Neural progenitor cell (in vitro differentiated cells): ENCODE measurements around the gene CD48. TPM values are rescaled to one million over a fixed set of nuclear protein-coding genes. Genes with fewer than 3 reads are reported as not detected.

Experiments used
- DNase-seq: peaks from one replicate; pipeline ENCODE4 v3.0.0-alpha.2; 2016; ENCODE audit warnings: low spot score
- H2AFZ ChIP-seq: fragments of 200-600 bp; sonication (generic); replicated peaks from 2 replicates; pipeline ENCODE4 v1.6.1; 2016; ENCODE audit warnings: antibody characterized with exemption
- H3F3A ChIP-seq: fragments of 200-600 bp; sonication (generic); 2 replicates; pipeline ENCODE4 v1.6.1; 2016; ENCODE audit warnings: antibody characterized with exemption, low read depth
- H3K27ac ChIP-seq: fragments of 200-600 bp; sonication (generic); 2 replicates; pipeline ENCODE4 v1.5.1; 2016; ENCODE audit warnings: mild to moderate bottlenecking
- H3K27me3 ChIP-seq: fragments of 200-600 bp; sonication (generic); 2 replicates; pipeline ENCODE4 v1.6.1; 2016; ENCODE audit warnings: mild to moderate bottlenecking, moderate library complexity
- H3K36me3 ChIP-seq: fragments of 200-600 bp; sonication (generic); 2 replicates; pipeline ENCODE4 v1.5.1; 2016
- H3K4me1 ChIP-seq: fragments of 200-600 bp; sonication (generic); 2 replicates; pipeline ENCODE4 v1.6.1; 2016; ENCODE audit warnings: mixed run types
- H3K4me2 ChIP-seq: fragments of 200-600 bp; sonication (generic); 2 replicates; pipeline ENCODE4 v1.6.1; 2016
- H3K4me3 ChIP-seq: fragments of 200-600 bp; sonication (generic); 2 replicates; pipeline ENCODE4 v1.5.1; 2016
- H3K79me2 ChIP-seq: fragments of 200-600 bp; sonication (generic); 2 replicates; pipeline ENCODE4 v1.6.1; 2016; ENCODE audit warnings: low read depth
- H3K9ac ChIP-seq: fragments of 200-600 bp; sonication (generic); 2 replicates; pipeline ENCODE4 v1.6.1; 2016
- H3K9me3 ChIP-seq: fragments of 200-600 bp; sonication (generic); 2 replicates; pipeline ENCODE4 v1.5.1; 2016; ENCODE audit warnings: low read depth
- H4K20me1 ChIP-seq: fragments of 200-600 bp; sonication (generic); 2 replicates; pipeline ENCODE4 v1.6.1; 2016; ENCODE audit warnings: low read depth
- H3K27ac Mint-ChIP-seq: 3 replicates; pipeline ENCODE4 v1.8.0; 2021; ENCODE audit warnings: mixed read lengths
- H3K27me3 Mint-ChIP-seq: 2 replicates; pipeline ENCODE4 v1.8.0; 2022; ENCODE audit warnings: low read depth, mild to moderate bottlenecking, inconsistent platforms, moderate library complexity, mixed read lengths; ENCODE audit not compliant: insufficient read depth
- H3K36me3 Mint-ChIP-seq: 3 replicates; pipeline ENCODE4 v1.8.0; 2021; ENCODE audit warnings: mixed read lengths
- H3K4me1 Mint-ChIP-seq: 3 replicates; pipeline ENCODE4 v1.8.0; 2021; ENCODE audit warnings: mixed read lengths
- H3K4me3 Mint-ChIP-seq: 3 replicates; pipeline ENCODE4 v1.8.0; 2021; ENCODE audit warnings: mild to moderate bottlenecking, moderate library complexity, mixed read lengths
- H3K9me3 Mint-ChIP-seq: 3 replicates; pipeline ENCODE4 v1.8.0; 2020; ENCODE audit warnings: mixed read lengths
- EZH2 ChIP-seq: fragments of 200-600 bp; sonication (generic); IDR thresholded peaks from 2 replicates; pipeline ENCODE4 v1.6.1; 2017; ENCODE audit warnings: antibody characterized with exemption, mild to moderate bottlenecking, moderate library complexity
- EZH2phosphoT487 ChIP-seq: fragments of 200-600 bp; sonication (generic); IDR thresholded peaks from 2 replicates; pipeline ENCODE4 v1.6.1; 2017; ENCODE audit warnings: antibody characterized with exemption
- total RNA-seq: library from RNA; depleted of rRNA; stranded (reverse); fragments of >200 nt; gene quantifications from 2 replicates; pipeline ENCODE4 v1.2.3, GENCODE V29; 2015; ENCODE audit warnings: low replicate concordance
- TF ChIP-seq, protein P1 (sequence below): fragments of 200-600 bp; sonication (generic); IDR thresholded peaks from 2 replicates; pipeline ENCODE4 v1.5.1; 2017; ENCODE audit warnings: antibody characterized with exemption, mild to moderate bottlenecking

Gene CD48
- total RNA-seq, 1 donor from 2014 or later, result not detected

- H2AFZ ChIP-seq, result no peak overlapping the region
- TF ChIP-seq, protein P1, sequence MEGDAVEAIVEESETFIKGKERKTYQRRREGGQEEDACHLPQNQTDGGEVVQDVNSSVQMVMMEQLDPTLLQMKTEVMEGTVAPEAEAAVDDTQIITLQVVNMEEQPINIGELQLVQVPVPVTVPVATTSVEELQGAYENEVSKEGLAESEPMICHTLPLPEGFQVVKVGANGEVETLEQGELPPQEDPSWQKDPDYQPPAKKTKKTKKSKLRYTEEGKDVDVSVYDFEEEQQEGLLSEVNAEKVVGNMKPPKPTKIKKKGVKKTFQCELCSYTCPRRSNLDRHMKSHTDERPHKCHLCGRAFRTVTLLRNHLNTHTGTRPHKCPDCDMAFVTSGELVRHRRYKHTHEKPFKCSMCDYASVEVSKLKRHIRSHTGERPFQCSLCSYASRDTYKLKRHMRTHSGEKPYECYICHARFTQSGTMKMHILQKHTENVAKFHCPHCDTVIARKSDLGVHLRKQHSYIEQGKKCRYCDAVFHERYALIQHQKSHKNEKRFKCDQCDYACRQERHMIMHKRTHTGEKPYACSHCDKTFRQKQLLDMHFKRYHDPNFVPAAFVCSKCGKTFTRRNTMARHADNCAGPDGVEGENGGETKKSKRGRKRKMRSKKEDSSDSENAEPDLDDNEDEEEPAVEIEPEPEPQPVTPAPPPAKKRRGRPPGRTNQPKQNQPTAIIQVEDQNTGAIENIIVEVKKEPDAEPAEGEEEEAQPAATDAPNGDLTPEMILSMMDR, result no peak
- TF ChIP-seq EZH2phosphoT487 (no peak), EZH2 (no peak)
- H3K4me1 Mint-ChIP-seq, result peaks cover 3% of the 10 kb centered on the region
- H3K36me3 ChIP-seq, result no peaks in the 10 kb centered on the region
- no peak overlapping the region for H3K4me2 ChIP-seq
- no peaks in the 10 kb centered on the region for H4K20me1 ChIP-seq
- H3K27ac Mint-ChIP-seq, result no peak overlapping the region
- no peak overlapping the region for H3K4me3 Mint-ChIP-seq
- no peaks in the 10 kb centered on the region for H3F3A ChIP-seq
- no peaks in the 10 kb centered on the region for H3K9me3 Mint-ChIP-seq
- DNase-seq, result no peak
- H3K4me3 ChIP-seq, result no peak overlapping the region
- H3K27me3 Mint-ChIP-seq, result peaks cover 2% of the 10 kb centered on the region
- no peaks in the 10 kb centered on the region for H3K36me3 Mint-ChIP-seq
- H3K27ac ChIP-seq, result no peak overlapping the region
- H3K9me3 ChIP-seq, result no peaks in the 10 kb centered on the region
- H3K79me2 ChIP-seq, result no peaks in the 10 kb centered on the region
- H3K9ac ChIP-seq, result no peak overlapping the region
- H3K4me1 ChIP-seq, result no peaks in the 10 kb centered on the region
- H3K27me3 ChIP-seq, result no peaks in the 10 kb centered on the region
These were observed 79.5 kb downstream of the CD48 start for GRCh38 chr1:160631983-160632625.

- H3K4me1 ChIP-seq, result no peaks in the 10 kb centered on the region
- Mint-ChIP-seq H3K4me1 (peaks cover 3% of the 10 kb centered on the region), H3K27ac (no peak overlapping the region), H3K9me3 (no peaks in the 10 kb centered on the region), H3K36me3 (no peaks in the 10 kb centered on the region), H3K4me3 (no peak overlapping the region), H3K27me3 (peaks cover 2% of the 10 kb centered on the region)
- no peak overlapping the region for H3K27ac ChIP-seq
- no peaks in the 10 kb centered on the region for H3F3A ChIP-seq
- H3K4me2 ChIP-seq, result no peak overlapping the region
- H3K36me3 ChIP-seq, result no peaks in the 10 kb centered on the region
- H3K9me3 ChIP-seq, result no peaks in the 10 kb centered on the region
- no peak overlapping the region for H3K9ac ChIP-seq
- no peak overlapping the region for H3K4me3 ChIP-seq
- H2AFZ ChIP-seq, result no peak overlapping the region
- H3K27me3 ChIP-seq, result no peaks in the 10 kb centered on the region
- no peaks in the 10 kb centered on the region for H3K79me2 ChIP-seq
- no peaks in the 10 kb centered on the region for H4K20me1 ChIP-seq
- DNase-seq, result no peak
- no peak for TF ChIP-seq EZH2
- TF ChIP-seq EZH2phosphoT487, result no peak
- TF ChIP-seq, protein P1, result no peak
These were observed 80.8 kb downstream of the CD48 start for GRCh38 chr1:160630523-160631451.

DNA sequence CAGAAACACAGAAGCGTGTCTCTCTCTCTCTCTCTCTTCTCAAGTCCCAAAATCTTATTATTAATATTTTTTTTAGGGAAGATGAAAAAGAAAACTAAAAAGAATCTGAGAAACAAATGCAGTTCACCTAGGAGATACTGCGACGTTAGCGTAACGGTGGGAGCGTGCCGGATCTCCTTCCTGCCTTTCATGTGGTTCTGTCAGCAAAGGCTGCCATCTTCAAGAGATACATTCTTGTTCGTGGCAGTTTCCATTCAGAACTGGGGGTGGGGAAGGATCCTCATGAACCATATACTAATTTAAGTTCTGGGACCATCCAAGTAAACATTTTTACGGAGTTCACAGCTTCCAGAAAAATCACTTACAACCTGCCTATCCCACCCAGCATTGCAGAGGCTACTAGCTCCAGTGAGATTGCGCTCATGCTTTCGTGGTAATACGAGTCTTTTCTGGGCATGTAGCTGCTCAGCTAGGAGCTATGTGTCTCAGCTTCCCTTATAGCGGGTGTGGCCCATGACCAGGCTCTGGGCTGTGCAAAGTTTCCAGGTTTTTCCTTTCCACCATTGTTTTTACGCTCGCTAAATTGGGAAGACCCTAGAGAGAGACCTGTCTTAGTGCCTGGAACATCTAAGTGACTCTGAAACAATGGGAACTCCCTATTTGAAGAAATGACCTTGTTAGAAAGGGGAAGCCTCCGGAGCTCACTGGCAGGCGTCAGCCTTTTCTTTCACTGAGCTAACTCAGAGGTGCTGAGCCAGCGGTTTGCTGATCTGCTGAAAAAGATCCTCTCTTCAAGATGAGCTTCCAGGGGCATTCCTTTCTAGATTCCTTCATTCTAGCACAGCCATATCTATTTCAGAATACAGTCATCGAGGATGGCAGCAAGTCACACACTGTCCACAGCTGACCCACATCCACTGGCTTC, 82.1 kb downstream of the CD48 start:
- Histone ChIP-seq H3K4me2 (no peak overlapping the region), H3K4me1 (no peaks in the 10 kb centered on the region), H3K27me3 (no peaks in the 10 kb centered on the region), H4K20me1 (no peaks in the 10 kb centered on the region), H3K36me3 (no peaks in the 10 kb centered on the region), H3K9ac (no peak overlapping the region), H3F3A (no peaks in the 10 kb centered on the region), H3K27ac (no peak overlapping the region), H2AFZ (no peak overlapping the region), H3K9me3 (no peaks in the 10 kb centered on the region), H3K79me2 (no peaks in the 10 kb centered on the region), H3K4me3 (no peak overlapping the region)
- Mint-ChIP-seq H3K27ac (no peak overlapping the region), H3K4me3 (no peak overlapping the region), H3K27me3 (peaks cover 2% of the 10 kb centered on the region), H3K9me3 (no peaks in the 10 kb centered on the region), H3K4me1 (peaks cover 3% of the 10 kb centered on the region), H3K36me3 (no peaks in the 10 kb centered on the region)
- DNase-seq, result no peak
- no peak for TF ChIP-seq EZH2
- TF ChIP-seq, protein P1, result no peak
- TF ChIP-seq EZH2phosphoT487, result no peak
